H9 (cell line): ENCODE measurements around the gene NONO. TPM values are rescaled to one million over a fixed set of nuclear protein-coding genes. Genes with fewer than 3 reads are reported as not detected.
"Not testable (repeated sequence)": the region's sequence is repeated elsewhere in the genome, so short reads cannot be mapped to it uniquely, and the experiment has no call there.

Source experiments
- DNase-seq: peaks from one replicate; pipeline ENCODE4 v3.0.0-alpha.2; 2017
- H2AFZ ChIP-seq: one replicate; pipeline ENCODE4 v1.6.1; 2013; ENCODE audit warnings: mild to moderate bottlenecking, low read length, control low read depth, moderate library complexity
- H2AK5ac ChIP-seq: 2 replicates; pipeline ENCODE4 v1.6.1; 2013; ENCODE audit warnings: low read length, control low read depth, mixed read lengths; ENCODE audit not compliant: insufficient read length
- H2BK120ac ChIP-seq: one replicate; pipeline ENCODE4 v1.6.1; 2013; ENCODE audit warnings: low read depth, mild to moderate bottlenecking, low read length, control low read depth, inconsistent platforms; ENCODE audit not compliant: poor library complexity, severe bottlenecking
- H2BK12ac ChIP-seq: 2 replicates; pipeline ENCODE4 v1.6.1; 2013; ENCODE audit warnings: low read length, control low read depth, mixed read lengths, low read depth; ENCODE audit not compliant: insufficient read length
- H2BK15ac ChIP-seq: 2 replicates; pipeline ENCODE4 v1.6.1; 2013; ENCODE audit warnings: low read depth, low read length, control low read depth
- H2BK20ac ChIP-seq: one replicate; pipeline ENCODE4 v1.6.1; 2013; ENCODE audit warnings: low read depth, mild to moderate bottlenecking, low read length, control low read depth, inconsistent platforms; ENCODE audit not compliant: poor library complexity, severe bottlenecking
- H2BK5ac ChIP-seq: 2 replicates; pipeline ENCODE4 v1.6.1; 2013; ENCODE audit warnings: low read length, control low read depth, mixed read lengths; ENCODE audit not compliant: insufficient read length
- H3K14ac ChIP-seq: 2 replicates; pipeline ENCODE4 v1.6.1; 2013; ENCODE audit warnings: low read length, control low read depth; ENCODE audit not compliant: insufficient read depth
- H3K18ac ChIP-seq: 2 replicates; pipeline ENCODE4 v1.6.1; 2013; ENCODE audit warnings: low read depth, mild to moderate bottlenecking, mixed read lengths, low read length, control low read depth; ENCODE audit not compliant: insufficient read length
- H3K23ac ChIP-seq: 2 replicates; pipeline ENCODE4 v1.6.1; 2013; ENCODE audit warnings: low read length, control low read depth, mixed read lengths, low read depth; ENCODE audit not compliant: insufficient read length
- H3K23me2 ChIP-seq: 2 replicates; pipeline ENCODE4 v1.6.1; 2013; ENCODE audit warnings: low read depth, mild to moderate bottlenecking, mixed read lengths, low read length, control low read depth; ENCODE audit not compliant: insufficient read length, poor library complexity, severe bottlenecking
- H3K27ac ChIP-seq: 2 replicates; pipeline ENCODE4 v1.5.1; 2013; ENCODE audit warnings: low read length, control low read depth, mixed read lengths, low read depth; ENCODE audit not compliant: insufficient read length
- H3K27me3 ChIP-seq: 2 replicates; pipeline ENCODE4 v1.6.1; 2013; ENCODE audit warnings: low read length, control low read depth, inconsistent platforms; ENCODE audit not compliant: insufficient read depth
- H3K4ac ChIP-seq: 2 replicates; pipeline ENCODE4 v1.6.1; 2013; ENCODE audit warnings: low read depth, mild to moderate bottlenecking, control low read depth, inconsistent platforms, low read length, moderate library complexity
- H3K4me1 ChIP-seq: 2 replicates; pipeline ENCODE4 v1.6.1; 2013; ENCODE audit warnings: low read length, control low read depth, inconsistent platforms; ENCODE audit not compliant: insufficient read depth
- H3K4me2 ChIP-seq: 2 replicates; pipeline ENCODE4 v1.6.1; 2013; ENCODE audit warnings: low read length, control low read depth, mixed read lengths; ENCODE audit not compliant: insufficient read length, insufficient read depth
- H3K56ac ChIP-seq: 2 replicates; pipeline ENCODE4 v1.6.1; 2013; ENCODE audit warnings: low read depth, mild to moderate bottlenecking, mixed read lengths, low read length, control low read depth; ENCODE audit not compliant: insufficient read length
- H3K79me1 ChIP-seq: 2 replicates; pipeline ENCODE4 v1.6.1; 2013; ENCODE audit warnings: low read depth, mild to moderate bottlenecking, moderate library complexity, low read length, control low read depth, inconsistent platforms; ENCODE audit not compliant: insufficient read depth, poor library complexity, severe bottlenecking
- H3K79me2 ChIP-seq: 2 replicates; pipeline ENCODE4 v1.6.1; 2013; ENCODE audit warnings: low read length, control low read depth, inconsistent platforms; ENCODE audit not compliant: insufficient read depth
- H3K9ac ChIP-seq: 2 replicates; pipeline ENCODE4 v1.6.1; 2013; ENCODE audit warnings: low read length, control low read depth, mixed read lengths; ENCODE audit not compliant: insufficient read length; ENCODE audit errors: extremely low read depth
- H3K9me3 ChIP-seq: one replicate; pipeline ENCODE4 v1.6.1; 2013; ENCODE audit warnings: low read depth, low read length, inconsistent platforms; ENCODE audit not compliant: control insufficient read depth
- H3T11ph ChIP-seq: one replicate; pipeline ENCODE4 v1.6.1; 2013; ENCODE audit warnings: mild to moderate bottlenecking, low read length, control low read depth, inconsistent platforms
- H4K20me1 ChIP-seq: one replicate; pipeline ENCODE4 v1.6.1; 2013; ENCODE audit not compliant: control insufficient read depth, insufficient read length, insufficient read depth
- H4K5ac ChIP-seq: 2 replicates; pipeline ENCODE4 v1.6.1; 2013; ENCODE audit warnings: low read depth, mild to moderate bottlenecking, mixed read lengths, low read length, control low read depth; ENCODE audit not compliant: insufficient read length
- H4K8ac ChIP-seq: replicated peaks from 2 replicates; pipeline ENCODE4 v1.6.1; 2013; ENCODE audit warnings: low read length, control low read depth, mixed read lengths, low read depth; ENCODE audit not compliant: insufficient read length
- H4K91ac ChIP-seq: 2 replicates; pipeline ENCODE4 v1.6.1; 2013; ENCODE audit warnings: low read depth, mild to moderate bottlenecking, moderate library complexity, mixed read lengths, low read length, control low read depth; ENCODE audit not compliant: insufficient read length
- H3K27ac Mint-ChIP-seq, 3 experiments: 2 replicates in 2 of 3; 3 replicates in 1 of 3; pipeline ENCODE4 v1.8.0; 2020 to 2021; ENCODE audit warnings: mixed read lengths in 3 of 3, mild to moderate bottlenecking in 1 of 3, moderate library complexity in 1 of 3
- H3K27me3 Mint-ChIP-seq: 2 replicates; pipeline ENCODE4 v1.8.0; 2021; ENCODE audit warnings: low read depth, mild to moderate bottlenecking, moderate library complexity, mixed read lengths
- H3K36me3 Mint-ChIP-seq, 3 experiments: 2 replicates in 2 of 3; 3 replicates in 1 of 3; pipeline ENCODE4 v1.8.0; 2020 to 2021; ENCODE audit warnings: low read depth in 3 of 3, mixed read lengths in 3 of 3; ENCODE audit not compliant: insufficient read depth in 1 of 3
- H3K4me1 Mint-ChIP-seq, 2 experiments: 2 replicates each; pipeline ENCODE4 v1.8.0; 2020; ENCODE audit warnings: mixed read lengths in 2 of 2
- H3K4me3 Mint-ChIP-seq, 2 experiments: 2 replicates in 1 of 2; 3 replicates in 1 of 2; pipeline ENCODE4 v1.8.0; 2020 to 2021; ENCODE audit warnings: mild to moderate bottlenecking in 2 of 2, mixed read lengths in 2 of 2, moderate library complexity in 1 of 2
- H3K9me3 Mint-ChIP-seq, 2 experiments: 2 replicates in 1 of 2; 3 replicates in 1 of 2; pipeline ENCODE4 v1.8.0; 2020; ENCODE audit warnings: mild to moderate bottlenecking in 2 of 2, mixed read lengths in 2 of 2, moderate library complexity in 1 of 2
- WGBS: extraction: QIAGEN DNeasy Blood & Tissue Kit; methylation state at CpG from one replicate; pipeline ENCODE4 v1.1.7; 2013; ENCODE audit warnings: missing lambda C conversion rate, low lambda C conversion rate, mixed read lengths; ENCODE audit not compliant: insufficient read length; ENCODE audit errors: extremely low coverage; 5-methylcytosine and 5-hydroxymethylcytosine counted together
- total RNA-seq: library from RNA; stranded (reverse); gene quantifications from 2 replicates; pipeline ENCODE4 v1.2.1, GENCODE V29; 2021
- TF ChIP-seq, protein P1 (sequence below): fragments of 200-600 bp; sonication (generic); conservative IDR thresholded peaks from 3 replicates; pipeline ENCODE4 v1.8.0; 2021; ENCODE audit warnings: antibody characterized with exemption, mild to moderate bottlenecking

NONO gene
- total RNA-seq, 1 experiment from 2014 or later: 703 TPM

DNA sequence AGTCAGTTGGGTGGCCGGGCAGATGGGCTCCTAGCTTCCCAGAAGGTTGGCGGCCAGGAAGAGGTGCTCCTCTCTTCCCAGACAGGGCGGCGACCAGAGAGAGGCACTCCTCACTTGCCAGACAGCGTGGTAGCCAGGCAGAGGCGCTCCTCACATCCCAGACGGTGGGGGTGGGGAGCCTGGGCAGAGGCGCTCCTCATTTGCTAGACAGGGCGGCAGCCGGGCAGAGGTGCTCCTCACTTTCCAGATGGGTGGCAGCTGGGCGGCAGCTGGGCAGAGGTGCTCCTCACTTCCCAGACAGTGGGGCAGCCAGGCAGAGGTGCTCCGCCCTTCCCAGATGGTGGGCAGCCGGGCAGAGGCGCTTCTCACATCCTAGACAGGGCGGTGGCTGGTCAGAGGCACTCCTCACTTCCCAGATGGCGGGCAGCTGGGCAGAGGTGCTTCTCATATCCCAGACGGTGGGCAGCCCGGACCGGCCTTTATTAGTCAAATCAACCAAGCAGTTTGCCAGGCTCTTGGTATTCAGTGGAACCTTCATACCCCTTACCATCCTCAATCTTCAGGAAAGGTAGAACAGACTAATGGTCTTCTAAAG, 13.5 kb upstream of the NONO start:
- H3K4ac ChIP-seq: no peak overlapping the region
- no peaks in the 10 kb centered on the region for H3K79me2 ChIP-seq
- H3K27ac Mint-ChIP-seq: no peak overlapping the region
- H3K27me3 ChIP-seq: no peaks in the 10 kb centered on the region
- peaks cover 44 to 50% of the 10 kb centered on the region in 2 experiments for H3K9me3 Mint-ChIP-seq
- no peak overlapping the region for H3K18ac ChIP-seq
- no peak for DNase-seq
- H3K23ac ChIP-seq: no peak overlapping the region
- H2BK12ac ChIP-seq: no peak overlapping the region
- no peak overlapping the region for H3K9ac ChIP-seq
- no peak overlapping the region for H2AFZ ChIP-seq
- H3K27me3 Mint-ChIP-seq: no peaks in the 10 kb centered on the region
- no peak overlapping the region for H4K91ac ChIP-seq
- no peak overlapping the region for H3K4me2 ChIP-seq
- H3K36me3 Mint-ChIP-seq: peaks cover 20 to 22% (median 22%) of the 10 kb centered on the region in 3 experiments
- no peaks in the 10 kb centered on the region for H3K23me2 ChIP-seq
- no peak overlapping the region for H4K8ac ChIP-seq
- H3K4me3 Mint-ChIP-seq: no peak overlapping the region
- no peaks in the 10 kb centered on the region for H3K4me1 Mint-ChIP-seq
- no peaks in the 10 kb centered on the region for H4K20me1 ChIP-seq
- no peak overlapping the region for H2BK20ac ChIP-seq
- H3T11ph ChIP-seq: no peak overlapping the region
- H3K9me3 ChIP-seq: peaks cover 5% of the 10 kb centered on the region
- WGBS: no CpG with 5 or more reads among the region's 19 CpGs
- no peak overlapping the region for H2BK120ac ChIP-seq
- no peak overlapping the region for H2BK5ac ChIP-seq
- TF ChIP-seq, protein P1, sequence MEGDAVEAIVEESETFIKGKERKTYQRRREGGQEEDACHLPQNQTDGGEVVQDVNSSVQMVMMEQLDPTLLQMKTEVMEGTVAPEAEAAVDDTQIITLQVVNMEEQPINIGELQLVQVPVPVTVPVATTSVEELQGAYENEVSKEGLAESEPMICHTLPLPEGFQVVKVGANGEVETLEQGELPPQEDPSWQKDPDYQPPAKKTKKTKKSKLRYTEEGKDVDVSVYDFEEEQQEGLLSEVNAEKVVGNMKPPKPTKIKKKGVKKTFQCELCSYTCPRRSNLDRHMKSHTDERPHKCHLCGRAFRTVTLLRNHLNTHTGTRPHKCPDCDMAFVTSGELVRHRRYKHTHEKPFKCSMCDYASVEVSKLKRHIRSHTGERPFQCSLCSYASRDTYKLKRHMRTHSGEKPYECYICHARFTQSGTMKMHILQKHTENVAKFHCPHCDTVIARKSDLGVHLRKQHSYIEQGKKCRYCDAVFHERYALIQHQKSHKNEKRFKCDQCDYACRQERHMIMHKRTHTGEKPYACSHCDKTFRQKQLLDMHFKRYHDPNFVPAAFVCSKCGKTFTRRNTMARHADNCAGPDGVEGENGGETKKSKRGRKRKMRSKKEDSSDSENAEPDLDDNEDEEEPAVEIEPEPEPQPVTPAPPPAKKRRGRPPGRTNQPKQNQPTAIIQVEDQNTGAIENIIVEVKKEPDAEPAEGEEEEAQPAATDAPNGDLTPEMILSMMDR: no peak
- H3K79me1 ChIP-seq: no peaks in the 10 kb centered on the region
- H3K27ac ChIP-seq: no peak overlapping the region
- no peaks in the 10 kb centered on the region for H3K4me1 ChIP-seq
- no peak overlapping the region for H3K56ac ChIP-seq
- H2BK15ac ChIP-seq: no peak overlapping the region
- no peak overlapping the region for H2AK5ac ChIP-seq
- no peak overlapping the region for H3K14ac ChIP-seq
- no peak overlapping the region for H4K5ac ChIP-seq

DNA sequence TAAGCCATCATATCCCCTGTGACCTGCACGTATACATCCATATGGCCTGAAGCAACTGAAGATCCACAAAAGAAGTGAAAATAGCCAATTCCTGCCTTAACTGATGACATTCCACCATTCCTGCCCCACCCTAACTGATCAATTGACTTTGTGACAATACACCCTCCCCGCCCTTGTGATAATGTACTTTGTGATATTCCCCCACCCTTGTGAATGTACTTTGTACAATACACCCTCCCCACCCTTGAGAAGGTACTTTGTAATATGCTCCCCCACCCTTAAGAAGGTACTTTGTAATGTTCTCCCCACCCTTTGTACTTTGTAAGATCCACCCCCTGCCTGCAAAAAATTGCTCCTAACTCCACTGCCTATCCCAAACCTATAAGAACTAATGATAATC, 11.1 kb upstream of the NONO start:
- not testable (repeated sequence) for H3K4me3 Mint-ChIP-seq, H3K9me3 ChIP-seq, H3K23me2 ChIP-seq, H2BK12ac ChIP-seq, H3K4me1 Mint-ChIP-seq, H3K79me2 ChIP-seq, H2BK20ac ChIP-seq, H2BK5ac ChIP-seq, H3K4me2 ChIP-seq, H3K4ac ChIP-seq, H3K23ac ChIP-seq, H3K4me1 ChIP-seq, H3K56ac ChIP-seq, H3K27me3 ChIP-seq, H4K91ac ChIP-seq, H3K14ac ChIP-seq, H3K79me1 ChIP-seq, H3K18ac ChIP-seq, H4K5ac ChIP-seq, H2AFZ ChIP-seq, H2BK15ac ChIP-seq, H3K27ac Mint-ChIP-seq, H3K27me3 Mint-ChIP-seq, H4K20me1 ChIP-seq, H3K9ac ChIP-seq, H4K8ac ChIP-seq, DNase-seq, H2BK120ac ChIP-seq, H2AK5ac ChIP-seq, H3T11ph ChIP-seq, H3K27ac ChIP-seq
- peaks cover 9 to 14% (median 13%) of the 10 kb centered on the region in 3 experiments; a peak in 5 of 7 replicates for H3K36me3 Mint-ChIP-seq
- no CpG with 5 or more reads among the region's 2 CpGs for WGBS
- H3K9me3 Mint-ChIP-seq: peaks cover 42 to 52% of the 10 kb centered on the region in 2 experiments
